HCT116 (cell line): ENCODE measurements around the gene FCER1G. TPM values are rescaled to one million over a fixed set of nuclear protein-coding genes. Genes with fewer than 3 reads are reported as not detected.

Experiments used
- ATAC-seq: fragments of 200-7000 bp; cut with Tn5 transposase; 2 replicates; pipeline ENCODE4 v1.9.1; 2020; ENCODE audit warnings: mild to moderate bottlenecking, moderate library complexity
- BruUV-seq: library from RNA; stranded (reverse); fragments of 400-500 nt; replicated peaks from 2 replicates; lab custom pipeline; 2021; lab: Mats Ljungman, UMichigan
- CTCF ChIA-PET: fragments of 300-600 bp; sonication (Branson Sonifier 250); formaldehyde crosslinking; loops from one replicate; lab custom pipeline; 2021; ENCODE audit warnings: antibody characterized with exemption; lab: Charles Lee
- POLR2A ChIA-PET: fragments of 300-600, 350-600 bp; sonication (Branson Sonifier 250); formaldehyde crosslinking; loops from one replicate; lab custom pipeline; 2021; ENCODE audit warnings: antibody characterized with exemption; lab: Charles Lee
- RAD21 ChIA-PET, 2 experiments: fragments of 300-600 bp; sonication (Branson Sonifier 250); formaldehyde crosslinking; loops; one replicate each; lab custom pipeline; 2023; ENCODE audit warnings: low total read pairs in 2 of 2; ENCODE audit not compliant: uncharacterized antibody in 2 of 2, unreplicated experiment in 2 of 2, low non-redundant PET in 1 of 2; lab: Charles Lee
- DNase-seq: peaks from one replicate; pipeline ENCODE4 v3.0.0-alpha.2; 2010; ENCODE audit warnings: low read depth, low spot score
- H2AFZ ChIP-seq: fragments of 200-600 bp; shearing (Covaris generic), sonication (generic); 2 replicates; pipeline ENCODE4 v1.6.1; 2017; ENCODE audit warnings: low read depth, mixed run types, mixed read lengths, antibody characterized with exemption, low read length; ENCODE audit not compliant: poor library complexity, severe bottlenecking
- H3K27ac ChIP-seq: 2 replicates; pipeline ENCODE4 v1.5.1; 2012; ENCODE audit warnings: low read depth, low read length
- H3K27me3 ChIP-seq: fragments of 200-600 bp; sonication (generic); 2 replicates; pipeline ENCODE4 v1.6.1; 2016; ENCODE audit warnings: mixed run types, low read length, mixed read lengths; ENCODE audit not compliant: insufficient read depth
- H3K36me3 ChIP-seq, 2 experiments: fragments of 200-500 bp in 1 of 2; fragments of 200-600 bp in 1 of 2; sonication (Bioruptor generic) in 1 of 2; sonication (generic) in 1 of 2; 2 replicates each; pipeline versions ENCODE4 v1.5.1 to v1.6.1; 2014 to 2016; ENCODE audit warnings: low read length in 2 of 2, inconsistent platforms in 1 of 2, mixed read lengths in 1 of 2, mixed run types in 1 of 2; ENCODE audit not compliant: insufficient read depth in 2 of 2, control insufficient read depth in 1 of 2
- H3K4me1 ChIP-seq, 2 experiments: fragments of 200-600 bp in 1 of 2; sonication (generic) in 1 of 2; 2 replicates each; pipeline versions ENCODE4 v1.5.1 to v1.6.1; 2012 to 2017; ENCODE audit warnings: low read length in 2 of 2, inconsistent platforms in 1 of 2, mild to moderate bottlenecking in 1 of 2, mixed read lengths in 1 of 2, mixed run types in 1 of 2, moderate library complexity in 1 of 2; ENCODE audit not compliant: insufficient read depth in 2 of 2, control insufficient read depth in 1 of 2
- H3K4me2 ChIP-seq: fragments of 200-600 bp; sonication (generic); 2 replicates; pipeline ENCODE4 v1.6.1; 2017; ENCODE audit warnings: mixed run types, low read length, mixed read lengths
- H3K4me3 ChIP-seq, 2 experiments: fragments of 200-600 bp in 1 of 2; sonication (generic) in 1 of 2; replicated peaks in 1 of 2; 2 replicates each; pipeline ENCODE4 v1.5.1; 2011 to 2016; ENCODE audit warnings: low read length in 2 of 2, control low read depth in 1 of 2, low read depth in 1 of 2, mild to moderate bottlenecking in 1 of 2, mixed read lengths in 1 of 2, mixed run types in 1 of 2
- H3K79me2 ChIP-seq: fragments of 200-600 bp; sonication (generic); 2 replicates; pipeline ENCODE4 v1.6.1; 2017; ENCODE audit warnings: mild to moderate bottlenecking, mixed run types, low read length, moderate library complexity, mixed read lengths; ENCODE audit not compliant: insufficient read depth
- H3K9ac ChIP-seq: fragments of 200-600 bp; sonication (generic); 2 replicates; pipeline ENCODE4 v1.6.1; 2016; ENCODE audit warnings: low read length, mixed read lengths
- H3K9me2 ChIP-seq: fragments of 200-600 bp; sonication (generic), shearing (Covaris generic); 2 replicates; pipeline ENCODE4 v1.6.1; 2017; ENCODE audit warnings: mixed run types, mild to moderate bottlenecking, moderate library complexity; ENCODE audit not compliant: insufficient read depth
- H3K9me3 ChIP-seq, 2 experiments: fragments of 200-500 bp in 1 of 2; fragments of 200-600 bp in 1 of 2; sonication (Bioruptor generic) in 1 of 2; sonication (generic) in 1 of 2; 2 replicates each; pipeline ENCODE4 v1.6.1; 2014 to 2017; ENCODE audit warnings: low read length in 2 of 2, mixed read lengths in 2 of 2, inconsistent platforms in 1 of 2, low read depth in 1 of 2, mild to moderate bottlenecking in 1 of 2, mixed run types in 1 of 2, moderate library complexity in 1 of 2; ENCODE audit not compliant: control insufficient read depth in 1 of 2, insufficient read depth in 1 of 2
- H4K20me1 ChIP-seq: fragments of 200-600 bp; sonication (generic), shearing (Covaris generic); 2 replicates; pipeline ENCODE4 v1.6.1; 2017; ENCODE audit warnings: mixed run types, mild to moderate bottlenecking, moderate library complexity; ENCODE audit not compliant: insufficient read depth
- CBX3 ChIP-seq: IDR thresholded peaks from 2 replicates; pipeline ENCODE4 v1.6.1; 2012; ENCODE audit warnings: low read depth
- ELF1 ChIP-seq: IDR thresholded peaks from 2 replicates; pipeline ENCODE4 v1.6.1; 2012; ENCODE audit warnings: low read depth, borderline replicate concordance
- EZH2 ChIP-seq: fragments of 200-600 bp; sonication (generic); IDR thresholded peaks from 2 replicates; pipeline ENCODE4 v1.6.1; 2017; ENCODE audit warnings: antibody characterized with exemption, mixed run types
- FOSL1 ChIP-seq: IDR thresholded peaks from 2 replicates; pipeline ENCODE4 v1.6.1; 2012; ENCODE audit warnings: low read depth
- POLR2AphosphoS5 ChIP-seq: IDR thresholded peaks from 2 replicates; pipeline ENCODE4 v1.6.1; 2011; ENCODE audit warnings: mild to moderate bottlenecking, low read depth, low read length, moderate library complexity
- RAD21 ChIP-seq: IDR thresholded peaks from 2 replicates; pipeline ENCODE4 v1.6.1; 2012; ENCODE audit warnings: low read depth, mild to moderate bottlenecking
- REST ChIP-seq: IDR thresholded peaks from 2 replicates; pipeline ENCODE4 v1.6.1; 2012; ENCODE audit warnings: low read depth
- TCF7L2 ChIP-seq: IDR thresholded peaks from 2 replicates; pipeline ENCODE4 v1.7.0; 2011; ENCODE audit warnings: borderline replicate concordance, inconsistent platforms; ENCODE audit not compliant: insufficient read depth, insufficient read length; ENCODE audit errors: extremely low read depth
- ZBTB33 ChIP-seq: IDR thresholded peaks from 2 replicates; pipeline ENCODE4 v1.6.1; 2011; ENCODE audit warnings: mild to moderate bottlenecking, low read length, moderate library complexity; ENCODE audit not compliant: insufficient replicate concordance; ENCODE audit errors: extremely low read depth
- ZFX ChIP-seq: fragments of 450-650 bp; IDR thresholded peaks from 2 replicates; pipeline ENCODE4 v1.6.1; 2017
- ZNF274 ChIP-seq: fragments of 200-500 bp; sonication (Bioruptor generic); IDR thresholded peaks from 2 replicates; pipeline ENCODE4 v1.6.1; 2014; ENCODE audit warnings: mild to moderate bottlenecking, low read depth, low read length, inconsistent platforms
- intact Hi-C: fragments of 100-400 bp; cut with micrococcal nuclease; formaldehyde crosslinking; loops from 2 replicates; pipeline ENCODE4 v1.10.0; 2022
- total RNA-seq: library from RNA; stranded (reverse); gene quantifications from one replicate; pipeline ENCODE4 v1.2.1, GENCODE V29; 2021; ENCODE audit not compliant: unreplicated experiment
- TF ChIP-seq, protein P1 (sequence below), 3 experiments: fragments of 200-600 bp in 1 of 3; sonication (generic) in 1 of 3; IDR thresholded peaks in 2 of 3; conservative IDR thresholded peaks in 1 of 3; 2 replicates each; pipeline ENCODE4 v1.5.1; 2012 to 2017; ENCODE audit warnings: low read depth in 2 of 3, low read length in 2 of 3, antibody characterized with exemption in 1 of 3, borderline replicate concordance in 1 of 3, control low read depth in 1 of 3, mild to moderate bottlenecking in 1 of 3, mixed read lengths in 1 of 3, mixed run types in 1 of 3, moderate library complexity in 1 of 3; ENCODE audit not compliant: insufficient read depth in 1 of 3
- TF ChIP-seq, protein P2 (sequence below): IDR thresholded peaks from 2 replicates; pipeline ENCODE4 v1.6.1; 2012

The FCER1G gene
- total RNA-seq, 1 experiment from 2014 or later = 0.86 TPM

DNA sequence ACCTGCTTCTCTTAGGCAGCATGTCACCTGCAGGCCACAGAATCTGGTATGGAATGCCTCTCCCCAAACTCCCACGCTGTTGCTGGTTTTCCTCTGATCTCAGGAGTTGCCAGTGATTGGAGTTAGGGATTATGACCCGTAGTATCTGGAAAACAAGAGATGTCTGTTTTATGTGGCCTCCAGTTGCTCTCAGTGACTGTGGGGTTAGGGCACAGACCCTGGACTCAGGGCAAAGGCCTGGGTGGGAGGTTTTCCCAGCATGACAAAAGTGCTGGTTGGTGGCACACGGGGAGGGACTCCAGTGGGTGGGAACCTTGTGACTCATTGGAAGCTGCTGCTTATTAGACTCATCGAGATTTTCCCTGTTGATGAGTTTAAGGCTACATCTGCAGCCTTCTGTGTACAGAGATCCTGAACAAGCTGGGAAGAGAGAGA, 23.0 kb downstream of the FCER1G start, which contains the start of gene NR1I3:
Gene NR1I3 (minus strand): TSS at position 165 of the 435 bp plus-strand sequence. CDS start 1,638 bp downstream, outside the sequence.
- Histone ChIP-seq H3K27ac (no peak within 1 kb of the TSS), H3K9ac (no peak within 1 kb of the TSS), H3K9me2 (no peaks in the 10 kb centered on the region), H3K36me3 (no peaks in the 10 kb centered on the region), H3K79me2 (no peaks in the 10 kb centered on the region), H3K4me3 (no peak within 1 kb of the TSS), H3K9me3 (no peaks in the 10 kb centered on the region), H3K4me1 (peaks cover 0 to 8% of the 10 kb centered on the region in 2 experiments; a peak in 2 of 4 replicates), H2AFZ (no peak within 1 kb of the TSS), H3K27me3 (no peaks in the 10 kb centered on the region)
- BruUV-seq = no TSS peak
- RAD21 ChIA-PET = no interaction called here
- no peak for ATAC-seq
- DNase-seq = no peak
- intact Hi-C loops = no loop called here
- POLR2A ChIA-PET = no interaction called here
- TF ChIP-seq ZBTB33 (no peak), POLR2AphosphoS5 (no peak), EZH2 (no peak), RAD21 (no peak), ZFX (no peak), TCF7L2 (no peak), REST (no peak), CBX3 (no peak), FOSL1 (no peak), ELF1 (no peak), ZNF274 (no peak)
- TF ChIP-seq, protein P1, sequence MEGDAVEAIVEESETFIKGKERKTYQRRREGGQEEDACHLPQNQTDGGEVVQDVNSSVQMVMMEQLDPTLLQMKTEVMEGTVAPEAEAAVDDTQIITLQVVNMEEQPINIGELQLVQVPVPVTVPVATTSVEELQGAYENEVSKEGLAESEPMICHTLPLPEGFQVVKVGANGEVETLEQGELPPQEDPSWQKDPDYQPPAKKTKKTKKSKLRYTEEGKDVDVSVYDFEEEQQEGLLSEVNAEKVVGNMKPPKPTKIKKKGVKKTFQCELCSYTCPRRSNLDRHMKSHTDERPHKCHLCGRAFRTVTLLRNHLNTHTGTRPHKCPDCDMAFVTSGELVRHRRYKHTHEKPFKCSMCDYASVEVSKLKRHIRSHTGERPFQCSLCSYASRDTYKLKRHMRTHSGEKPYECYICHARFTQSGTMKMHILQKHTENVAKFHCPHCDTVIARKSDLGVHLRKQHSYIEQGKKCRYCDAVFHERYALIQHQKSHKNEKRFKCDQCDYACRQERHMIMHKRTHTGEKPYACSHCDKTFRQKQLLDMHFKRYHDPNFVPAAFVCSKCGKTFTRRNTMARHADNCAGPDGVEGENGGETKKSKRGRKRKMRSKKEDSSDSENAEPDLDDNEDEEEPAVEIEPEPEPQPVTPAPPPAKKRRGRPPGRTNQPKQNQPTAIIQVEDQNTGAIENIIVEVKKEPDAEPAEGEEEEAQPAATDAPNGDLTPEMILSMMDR (IDR thresholded peaks at IDR 0.05 in 2 of 3, conservative IDR thresholded peaks at IDR 0.05 in 1 of 3; ENCODE audit: borderline replicate concordance in 1 of 3, insufficient read depth in 1 of 3, low read depth in 2 of 3, low read length in 2 of 3) = no peak
- TF ChIP-seq, protein P2, sequence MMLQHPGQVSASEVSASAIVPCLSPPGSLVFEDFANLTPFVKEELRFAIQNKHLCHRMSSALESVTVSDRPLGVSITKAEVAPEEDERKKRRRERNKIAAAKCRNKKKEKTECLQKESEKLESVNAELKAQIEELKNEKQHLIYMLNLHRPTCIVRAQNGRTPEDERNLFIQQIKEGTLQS = no peak
- TF ChIP-seq, all 23 proteins: peak for 0
- Histone ChIP-seq H3K4me2 (no peak within 1 kb of the TSS), H4K20me1 (no peaks in the 10 kb centered on the region)
- CTCF ChIA-PET = interaction anchor here (1.8 kb wide), 1 partner anchor 12 kb away, joined by 6 read pairs; the partner anchor contains the start of gene TOMM40L
